GM21576 (cell line): Measurements from ENCODE around the gene TMEM184A.
A peak's percentile ranks its signal among the peaks of the same experiment; 100 is the strongest.
"Not testable (repeated sequence)": the region's sequence is repeated elsewhere in the genome, so short reads cannot be mapped to it uniquely, and the experiment has no call there.

Experiments
- ATAC-seq: cut with Tn5 transposase; IDR thresholded peaks from one replicate; pipeline ENCODE4 v1.9.1; 2021; ENCODE audit warnings: mild to moderate bottlenecking, moderate library complexity; ENCODE audit not compliant: unreplicated experiment

TMEM184A gene

DNA sequence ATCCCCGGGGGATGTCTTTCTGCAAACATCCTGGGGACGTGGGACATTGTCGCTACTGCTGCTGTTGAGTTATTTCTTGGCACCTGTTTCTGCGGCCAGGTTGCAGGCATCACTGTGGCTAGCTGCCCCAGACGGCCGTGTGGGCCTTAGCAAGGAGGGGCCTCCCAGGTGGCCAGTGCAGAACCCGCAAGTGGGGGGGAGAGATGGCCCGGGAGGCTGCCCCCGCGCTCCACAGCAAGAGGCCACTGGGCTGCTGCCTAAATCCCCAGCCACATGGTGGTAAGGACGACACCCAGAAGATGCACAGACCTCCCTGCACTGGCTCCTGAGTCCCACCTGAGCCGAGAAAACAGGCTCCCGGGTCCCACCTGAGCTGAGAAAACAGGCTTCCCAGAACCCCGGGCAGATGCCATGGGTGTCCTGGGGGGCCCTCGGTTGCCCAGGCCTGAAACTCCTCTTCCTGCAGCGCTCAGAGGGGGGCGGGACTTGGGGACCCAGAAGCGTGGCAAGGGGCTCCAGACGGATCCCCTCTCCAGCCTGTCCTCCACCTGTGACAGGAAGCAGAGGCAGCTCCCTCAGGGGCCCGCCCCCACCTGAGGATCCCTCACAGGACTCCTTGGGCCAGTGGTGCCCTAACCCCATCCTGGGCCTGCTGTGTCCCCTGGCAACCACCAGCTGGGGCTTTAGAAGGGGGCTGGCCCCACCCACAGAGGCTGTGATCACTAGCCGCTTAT, 26.5 kb downstream of the TMEM184A start:
- no peak for ATAC-seq

DNA sequence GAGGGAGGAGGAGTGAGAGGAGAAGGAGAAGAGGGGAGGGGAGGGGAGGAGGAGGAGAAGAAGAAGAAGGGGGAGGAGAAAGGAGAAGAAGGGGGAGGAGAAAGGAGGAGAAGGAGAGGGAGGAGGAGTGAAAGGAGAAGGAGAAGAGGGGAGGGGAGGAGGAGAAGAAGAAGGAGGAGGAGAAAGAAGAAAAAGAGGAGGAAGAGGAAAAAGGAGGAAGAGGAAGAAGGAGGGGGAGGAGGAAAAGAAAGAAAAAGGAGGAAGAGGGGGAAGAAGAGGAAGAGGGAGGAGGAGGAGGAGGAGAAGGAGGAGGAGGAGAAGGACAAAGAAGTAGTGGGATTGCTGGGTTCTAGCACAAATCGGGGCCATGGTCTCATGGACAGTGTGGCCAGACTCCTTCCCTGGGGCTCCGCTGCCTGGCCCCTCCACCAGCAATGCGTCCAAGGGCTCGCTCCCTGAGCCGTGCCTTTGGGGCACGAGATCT, 29.7 kb downstream of the TMEM184A start:
- no peak for ATAC-seq

DNA sequence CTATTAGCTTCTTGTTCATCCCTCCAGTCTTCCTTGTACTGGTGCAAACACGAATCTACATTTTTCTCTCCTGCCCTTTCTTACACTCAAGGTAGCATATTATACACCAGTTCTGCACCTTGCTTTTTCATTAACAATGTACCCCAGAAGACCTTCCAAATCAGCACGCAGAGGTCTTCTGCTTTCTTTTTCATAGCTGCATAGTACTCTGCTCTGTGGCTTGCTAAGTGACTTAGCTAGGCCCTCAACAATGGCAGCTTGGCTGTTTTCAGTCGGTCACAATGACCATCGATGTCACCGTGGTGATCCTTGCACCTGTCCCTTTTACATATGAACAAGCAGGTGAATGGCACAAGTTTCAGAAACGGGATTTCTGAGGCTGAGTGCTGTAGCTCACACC, 30.6 kb downstream of the TMEM184A start:
- no peak for ATAC-seq

DNA sequence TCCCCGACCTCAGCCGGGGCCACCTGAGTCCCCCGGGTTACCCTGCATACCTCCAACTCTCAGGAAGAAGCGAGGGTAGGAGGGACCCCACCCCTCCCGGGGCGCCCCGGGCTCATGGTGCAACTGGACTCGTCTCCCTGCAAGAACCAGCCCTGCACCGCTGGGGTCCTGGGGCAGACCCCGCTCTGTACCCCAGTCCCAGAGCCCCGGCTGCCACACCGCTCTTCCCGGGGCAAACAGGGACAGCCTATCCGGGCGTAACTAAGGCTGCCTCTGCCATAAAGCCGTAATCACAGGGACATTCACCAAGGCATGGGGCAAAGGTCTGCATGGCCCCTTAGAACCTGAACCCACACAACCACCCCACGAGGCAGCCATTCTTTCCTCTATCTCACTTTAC, 32.2 kb downstream of the TMEM184A start:
- ATAC-seq = no peak

DNA sequence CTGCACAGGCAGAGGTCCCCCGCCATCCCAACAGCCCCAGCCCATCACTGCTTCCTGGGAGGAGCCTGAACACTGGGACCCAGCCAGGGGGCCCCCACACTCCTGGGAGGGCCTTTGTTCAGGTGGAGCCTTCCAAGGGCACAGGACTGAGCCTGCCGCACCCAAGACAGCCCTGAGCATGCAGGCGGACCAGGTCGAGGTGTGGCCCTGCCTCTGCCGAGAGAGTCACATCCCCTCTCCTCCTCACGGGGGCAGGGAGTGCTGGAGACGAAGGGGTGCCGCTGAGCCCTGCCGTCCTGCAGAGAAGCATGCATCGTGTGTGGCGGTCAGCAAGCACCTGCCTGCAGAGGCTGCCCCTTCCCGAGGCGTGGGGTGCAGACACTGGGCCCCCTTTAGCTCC, 32.8 kb downstream of the TMEM184A start:
- no peak for ATAC-seq

DNA sequence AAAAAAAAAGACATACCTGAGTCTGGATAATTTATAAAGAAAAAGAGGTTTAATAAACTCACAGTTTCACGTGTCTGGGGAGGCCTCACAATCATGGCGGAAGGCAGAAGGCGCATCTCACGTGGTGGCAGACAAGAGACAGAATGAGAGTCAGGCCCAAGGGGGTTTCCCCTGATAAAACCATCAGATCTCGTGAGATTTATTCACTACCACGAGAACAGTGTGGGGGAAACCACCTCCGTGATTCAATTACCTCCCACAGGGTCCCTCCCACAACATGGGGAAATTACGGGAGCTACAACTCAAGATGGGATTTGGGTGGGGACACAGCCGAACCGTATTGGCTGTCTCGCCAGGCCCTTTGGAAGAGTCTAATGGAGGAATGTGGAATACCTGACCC, 34.5 kb downstream of the TMEM184A start:
- no peak for ATAC-seq

DNA sequence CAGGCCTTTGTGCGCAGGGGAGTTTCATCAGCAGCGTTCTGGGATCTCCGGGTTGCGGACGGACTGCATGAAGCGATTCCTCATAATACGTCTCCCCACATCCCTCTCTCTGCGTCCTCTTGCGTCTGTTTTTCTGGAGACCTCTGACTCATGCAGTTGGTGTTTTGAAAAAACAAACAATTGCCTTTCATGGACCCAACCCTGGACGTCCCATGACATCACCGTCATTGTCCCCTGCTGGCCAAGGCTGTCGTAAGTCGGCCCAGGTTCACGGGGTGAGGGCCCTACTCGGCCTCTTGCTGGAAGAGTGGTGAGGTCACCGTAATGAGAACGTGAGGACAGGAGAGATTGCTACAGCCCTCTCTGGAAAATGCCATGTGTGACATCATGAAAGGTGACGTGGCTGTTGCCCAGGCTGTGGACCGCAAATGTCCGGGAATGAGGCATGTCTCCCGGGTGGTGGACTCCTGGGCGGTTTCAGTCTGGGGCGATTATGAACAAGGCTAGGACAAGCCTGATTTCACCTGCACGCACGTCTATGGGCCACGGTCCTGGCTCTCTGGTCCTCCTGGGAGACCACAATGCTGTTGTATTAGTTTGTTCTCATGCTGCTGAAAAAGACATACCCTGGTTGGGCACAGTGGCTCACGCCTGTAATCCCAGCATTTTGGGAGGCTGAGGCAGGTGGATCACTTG, 35.3 kb downstream of the TMEM184A start:
- ATAC-seq = no peak

DNA sequence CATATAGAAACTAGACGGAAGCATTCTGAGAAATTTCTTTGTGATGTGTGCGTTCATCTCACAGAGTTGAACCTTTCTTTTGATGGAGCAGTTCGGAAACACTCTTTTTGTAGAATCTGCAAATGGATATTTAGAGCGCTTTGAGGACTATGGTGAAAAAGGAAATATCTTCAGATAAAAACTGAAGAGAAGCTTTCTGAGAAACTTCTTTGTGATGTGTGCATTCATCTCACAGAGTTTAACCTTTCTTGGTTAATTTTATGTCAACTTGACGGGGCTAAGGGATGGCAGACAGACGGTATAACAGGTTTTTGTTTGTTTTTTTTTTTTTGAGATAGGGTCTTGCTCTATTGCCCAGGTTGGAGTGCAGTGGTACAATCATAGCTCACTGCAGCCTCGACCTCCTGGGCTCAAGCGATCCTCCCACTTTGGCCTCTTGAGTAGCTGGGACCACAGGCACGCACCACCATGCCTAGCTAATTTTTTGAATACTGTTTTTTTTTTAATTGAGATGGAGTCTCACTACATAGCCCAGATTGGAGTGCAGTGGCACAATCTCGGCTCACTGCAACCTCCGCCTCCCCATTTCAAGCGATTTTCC, 36.6 kb downstream of the TMEM184A start:
- not testable (repeated sequence) for ATAC-seq

DNA sequence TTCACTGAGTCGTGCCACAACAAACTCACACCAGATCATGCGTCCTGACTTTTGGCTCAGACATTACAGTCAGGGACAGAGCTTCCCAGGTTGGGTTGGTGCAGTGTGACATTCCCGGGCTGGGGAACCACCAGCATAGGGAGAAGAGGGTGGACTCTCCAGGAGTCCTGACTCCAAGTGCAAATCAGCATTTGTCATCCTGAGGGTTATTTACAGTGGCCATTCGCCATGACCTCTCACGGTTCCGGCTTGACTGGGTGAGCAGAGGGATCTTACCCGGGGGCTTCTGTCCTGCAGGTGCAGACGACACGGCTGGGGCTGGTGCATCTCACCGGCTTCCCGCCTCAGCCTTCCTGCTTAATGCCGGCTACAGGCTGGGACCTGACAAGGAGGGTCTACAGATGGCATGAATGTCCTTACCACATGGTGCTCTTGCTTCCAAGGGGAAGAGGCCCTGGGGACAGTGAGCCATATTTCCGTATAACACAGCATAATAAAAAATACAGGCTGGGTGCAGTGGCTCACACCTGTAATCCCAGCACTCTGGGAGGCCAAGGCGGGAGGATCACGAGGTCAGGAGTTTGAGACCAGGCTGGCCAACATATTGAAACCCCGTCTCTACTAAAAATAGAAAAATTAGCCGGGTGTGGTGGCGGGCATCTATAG, 39.3 kb downstream of the TMEM184A start:
- no peak for ATAC-seq

DNA sequence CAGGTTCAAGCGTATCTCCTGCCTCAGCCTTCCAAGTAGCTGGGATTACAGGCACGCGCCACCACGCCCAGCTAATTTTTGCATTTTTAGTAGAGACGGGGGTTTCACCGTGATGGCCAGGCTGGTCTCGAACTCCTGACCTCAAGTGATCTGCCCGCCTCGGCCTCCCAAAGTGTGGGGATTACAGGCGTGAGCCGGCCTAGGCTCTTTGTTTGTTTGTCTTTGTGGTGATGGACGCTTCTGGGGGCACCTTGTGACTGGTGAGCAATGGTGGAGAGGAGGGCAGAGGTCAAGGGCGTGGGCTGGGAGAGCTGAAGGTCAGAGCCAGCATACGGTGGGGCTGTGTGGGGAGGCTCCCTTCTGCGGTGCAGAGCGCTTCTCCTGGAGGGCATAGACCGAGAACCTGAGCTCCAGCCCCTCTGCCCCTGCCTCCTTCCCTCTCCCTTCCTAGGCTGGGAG, 40.5 kb downstream of the TMEM184A start:
- not testable (repeated sequence) for ATAC-seq

DNA sequence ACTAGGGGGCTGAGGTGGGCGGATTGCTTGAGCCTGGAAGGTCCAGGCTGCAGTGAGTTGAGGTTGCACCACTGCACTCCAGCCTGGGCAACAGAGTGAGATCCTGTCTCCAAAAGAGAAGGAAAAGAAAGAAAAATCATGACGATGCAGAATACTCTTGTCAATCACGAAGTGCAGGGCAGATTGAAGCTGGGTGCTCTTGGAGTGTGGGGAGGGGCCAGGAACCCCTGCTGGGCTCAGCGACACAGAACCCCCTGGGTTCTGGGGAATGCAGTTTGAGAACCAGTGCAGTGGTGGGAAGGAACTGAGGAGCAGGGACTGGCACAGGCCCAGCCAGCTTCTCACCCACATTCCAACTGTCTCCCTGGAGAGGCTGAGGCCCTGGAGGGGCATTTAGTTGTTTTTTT, 41.0 kb downstream of the TMEM184A start:
- ATAC-seq = no peak

DNA sequence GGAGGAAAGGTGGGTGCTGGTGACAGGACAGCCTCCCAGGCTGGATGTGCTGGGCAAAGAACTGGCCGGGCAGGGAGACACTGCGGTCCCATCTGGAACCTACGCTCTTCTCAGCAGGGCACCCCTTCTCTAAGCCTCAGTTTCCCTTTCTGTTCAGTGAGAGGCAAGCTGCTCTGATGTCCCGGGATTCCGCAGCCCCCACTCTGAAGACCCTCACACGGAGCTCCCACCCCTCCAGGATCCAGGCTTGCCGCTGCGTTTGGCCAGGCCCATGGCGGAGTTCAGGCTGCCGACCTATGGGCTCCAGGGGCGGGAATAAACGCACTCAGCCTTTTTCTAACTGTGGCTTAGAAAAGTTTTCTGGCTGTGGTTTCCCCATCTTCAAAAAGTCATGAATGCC, 41.6 kb downstream of the TMEM184A start:
- no peak for ATAC-seq

DNA sequence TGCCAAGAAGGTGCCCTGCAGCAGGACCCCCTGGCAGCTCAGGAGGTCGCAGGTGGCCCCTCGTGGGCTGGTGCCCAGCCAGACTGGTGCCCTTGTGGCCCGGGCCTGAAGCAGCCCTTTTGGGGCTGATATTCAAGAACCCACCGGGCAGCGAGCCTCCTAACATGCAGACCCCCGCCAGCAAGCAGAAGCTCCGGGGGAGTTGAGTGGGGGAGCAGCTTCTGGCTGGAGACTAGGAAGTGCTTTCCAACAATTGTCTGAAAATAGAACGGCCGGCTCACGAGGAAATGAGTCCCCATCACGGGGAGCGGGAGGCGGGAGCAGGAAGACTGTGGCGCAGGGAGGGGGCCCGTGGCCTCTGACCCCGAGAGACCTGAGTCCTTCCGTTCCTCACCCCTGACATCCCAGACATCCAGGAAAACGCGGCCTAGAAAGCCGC, 42.3 kb downstream of the TMEM184A start:
- peak; percentile 13 for ATAC-seq

DNA sequence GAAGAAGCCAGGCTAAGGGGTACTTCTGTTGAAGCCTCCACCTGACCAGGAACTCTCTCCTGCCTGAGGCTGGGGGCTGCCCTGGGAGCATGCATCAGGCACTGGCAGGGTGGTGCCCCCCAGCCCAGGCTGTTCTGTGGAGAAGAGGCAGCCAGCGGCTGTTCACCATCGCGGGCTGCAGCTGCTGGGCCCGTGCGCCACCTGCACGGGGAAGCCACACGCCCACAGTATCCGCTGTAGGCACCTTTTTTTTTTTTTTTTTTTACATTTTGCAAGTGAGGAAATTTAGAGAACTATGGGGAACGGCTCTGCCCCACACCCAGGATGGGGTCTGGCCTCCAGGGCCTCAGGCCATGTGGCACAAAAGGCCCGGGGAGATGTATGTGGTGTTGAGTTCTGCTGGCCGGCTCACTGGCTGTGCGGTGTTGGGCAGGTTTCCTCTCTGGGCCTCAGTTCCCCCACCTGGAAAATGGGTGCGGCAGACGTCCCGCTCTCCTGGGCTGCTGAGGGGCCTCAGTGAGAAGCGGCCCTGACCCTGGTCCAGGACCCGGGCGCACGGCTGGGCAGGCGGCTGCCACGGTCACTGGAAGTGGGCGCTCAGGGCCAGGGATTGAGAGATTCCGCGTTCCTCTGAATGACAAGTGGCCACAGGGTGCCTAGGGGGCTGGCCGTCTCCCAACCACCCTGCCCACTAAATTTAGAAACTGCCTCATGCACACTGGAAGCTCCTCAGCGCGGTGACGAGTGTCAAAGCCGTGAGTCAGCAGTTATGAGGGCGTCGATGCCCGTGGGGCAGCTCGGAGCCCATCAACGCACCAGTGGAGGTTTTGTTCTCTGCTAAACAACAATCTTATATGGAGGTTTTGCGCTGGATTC, 43.0 kb downstream of the TMEM184A start:
- peak; percentile 42 for ATAC-seq

DNA sequence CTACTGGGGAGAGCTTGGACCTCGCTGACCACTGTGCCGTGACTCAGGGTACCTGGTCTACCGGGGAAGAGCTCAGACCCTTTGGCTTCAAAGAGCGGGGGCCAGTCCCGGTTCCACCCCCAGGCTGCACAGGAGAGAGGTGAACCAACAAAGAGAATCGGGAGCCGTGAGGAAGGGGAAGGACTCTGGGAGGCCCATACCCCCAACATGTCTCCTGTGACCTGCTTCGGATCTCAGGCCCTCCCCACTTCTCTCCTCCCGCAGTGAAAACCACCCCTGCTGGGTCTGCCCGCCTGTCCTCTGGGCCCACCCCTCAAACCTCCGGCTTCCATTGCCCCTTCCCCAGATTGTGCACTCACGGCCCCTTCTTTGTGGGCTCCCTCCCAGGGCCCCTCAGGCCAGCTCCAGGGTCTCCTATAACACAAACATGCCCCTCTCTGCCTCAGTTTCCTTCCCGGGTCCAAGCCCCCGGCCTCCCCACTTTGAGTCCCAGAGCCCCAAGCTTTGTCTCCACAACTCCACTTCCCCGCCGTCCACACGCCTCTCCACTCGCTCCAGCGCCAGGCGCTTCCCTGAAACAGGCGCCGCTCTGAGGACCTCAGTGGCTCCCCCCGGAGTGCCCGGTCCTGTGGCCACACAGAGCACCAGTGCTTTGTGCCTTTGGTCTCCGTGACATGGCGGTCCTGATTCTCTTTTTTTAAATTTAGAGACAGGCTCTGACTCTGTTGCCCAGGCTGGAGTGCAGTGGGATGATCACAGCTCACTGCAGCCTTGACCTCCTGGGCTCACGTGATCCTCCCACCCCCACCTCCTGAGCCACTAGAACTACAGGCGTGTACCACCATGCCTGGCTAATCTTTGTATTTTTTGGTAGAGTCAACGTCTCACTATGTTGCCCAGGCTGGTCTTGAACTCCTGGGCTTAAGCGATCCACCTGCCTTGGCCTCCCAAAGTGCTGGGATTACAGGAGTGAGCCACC, 44.3 kb downstream of the TMEM184A start:
- no peak for ATAC-seq

DNA sequence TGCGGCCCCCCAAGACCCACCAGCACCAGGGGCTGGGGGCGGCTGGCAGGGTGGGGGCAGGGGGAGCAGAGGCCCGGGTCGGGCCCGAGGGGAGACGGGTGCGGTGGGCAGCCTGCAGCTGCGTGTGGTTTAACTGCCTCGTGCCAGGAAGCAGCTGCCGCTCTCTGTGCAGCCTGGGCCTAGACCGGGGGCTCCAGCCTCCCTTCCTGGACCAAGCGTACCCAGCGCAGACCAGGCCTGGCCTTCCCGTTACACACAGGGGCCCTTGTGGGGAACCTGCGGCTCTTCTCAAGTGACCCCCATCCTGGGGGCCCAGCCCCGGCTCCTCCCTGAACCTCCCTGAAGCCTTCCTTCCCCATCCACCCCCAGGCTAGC, 45.2 kb downstream of the TMEM184A start:
- ATAC-seq = no peak

DNA sequence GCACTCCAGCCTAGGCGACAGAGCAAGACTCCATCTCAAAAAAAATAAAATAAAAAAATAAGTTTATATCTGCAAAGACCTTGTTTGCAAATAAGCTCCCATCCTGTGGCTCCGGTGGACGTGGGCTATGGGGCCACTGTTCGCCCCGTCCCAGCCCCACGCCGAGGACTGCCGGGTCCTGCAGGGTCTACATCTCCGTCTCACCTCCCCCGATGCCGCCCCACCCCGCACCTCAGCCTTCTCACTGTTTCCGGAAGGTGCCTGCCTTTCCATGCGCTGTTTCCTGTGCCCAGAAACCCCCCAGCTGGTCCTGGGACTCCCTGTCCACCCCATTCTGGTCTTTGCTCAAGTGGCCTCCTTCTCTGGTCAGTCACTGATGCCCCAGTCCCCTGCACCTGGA, 46.8 kb downstream of the TMEM184A start:
- no peak for ATAC-seq

DNA sequence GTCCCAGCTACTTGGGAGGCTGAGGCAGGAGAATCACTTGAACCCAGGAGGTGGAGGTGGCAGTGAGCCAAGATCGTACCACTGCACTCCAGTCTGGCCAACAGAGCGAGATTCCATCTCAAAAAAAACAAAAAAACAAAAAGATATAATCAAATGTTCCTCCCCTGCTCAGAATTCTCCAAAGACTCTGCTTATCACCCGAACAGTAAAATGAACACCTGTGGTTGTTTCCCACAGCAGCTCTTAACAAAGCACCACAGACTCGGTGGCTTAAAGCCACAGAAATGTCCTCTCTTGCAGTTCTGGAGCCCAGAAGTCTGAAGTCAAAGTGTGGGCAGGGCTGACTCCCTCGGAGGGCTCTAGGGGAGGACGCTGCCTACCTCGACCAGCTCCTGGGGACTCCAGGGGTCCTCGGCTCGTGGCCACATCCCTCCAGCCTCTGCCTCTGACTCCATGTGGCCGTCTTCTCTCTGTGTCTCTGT, 47.7 kb downstream of the TMEM184A start:
- no peak for ATAC-seq
